Endothelial cell of umbilical vein (primary cell): ENCODE results near the gene ZNF226.

Experiments used
- POLR2A ChIP-seq: IDR thresholded peaks from 2 replicates; pipeline ENCODE4 v1.6.1; 2012; ENCODE audit warnings: low read depth, mild to moderate bottlenecking, control low read depth, low read length
- POLR2AphosphoS5 ChIP-seq: IDR thresholded peaks from 2 replicates; pipeline ENCODE4 v1.6.1; 2012; ENCODE audit warnings: low read depth, mild to moderate bottlenecking, control low read depth, low read length, moderate library complexity; ENCODE audit not compliant: insufficient read depth
- TF ChIP-seq, protein P1 (sequence below), 2 donors: IDR thresholded peaks; 1 replicate in 1 of 2; 2 replicates in 1 of 2; pipeline ENCODE4 v1.5.1; 2011; ENCODE audit warnings: low read length in 2 of 2, mild to moderate bottlenecking in 2 of 2, moderate library complexity in 2 of 2, control low read depth in 1 of 2, inconsistent platforms in 1 of 2, low read depth in 1 of 2; ENCODE audit not compliant: insufficient read depth in 1 of 2; ENCODE audit errors: extremely low read depth in 1 of 2

DNA sequence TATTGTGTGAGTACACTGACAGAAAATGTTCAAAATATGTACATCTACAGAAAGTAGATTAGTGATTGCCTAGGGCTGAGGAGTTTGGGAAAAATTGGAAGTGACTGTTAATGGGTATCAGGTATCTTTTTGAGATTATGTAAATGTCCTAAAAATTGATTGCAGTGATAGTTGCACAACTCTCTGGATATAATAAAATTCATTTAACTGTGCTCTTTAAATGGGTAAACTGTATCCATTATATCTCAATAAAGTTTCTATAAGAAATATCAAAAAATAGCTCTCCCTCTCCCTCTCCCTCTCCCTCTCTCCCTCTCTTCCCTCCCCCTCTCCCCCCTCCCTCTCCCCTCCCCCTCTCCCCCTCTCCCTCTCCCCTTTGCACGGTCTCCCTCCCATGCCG lies 38.1 kb downstream of the ZNF226 start:
- TF ChIP-seq POLR2A, result no peak
- TF ChIP-seq, protein P1, sequence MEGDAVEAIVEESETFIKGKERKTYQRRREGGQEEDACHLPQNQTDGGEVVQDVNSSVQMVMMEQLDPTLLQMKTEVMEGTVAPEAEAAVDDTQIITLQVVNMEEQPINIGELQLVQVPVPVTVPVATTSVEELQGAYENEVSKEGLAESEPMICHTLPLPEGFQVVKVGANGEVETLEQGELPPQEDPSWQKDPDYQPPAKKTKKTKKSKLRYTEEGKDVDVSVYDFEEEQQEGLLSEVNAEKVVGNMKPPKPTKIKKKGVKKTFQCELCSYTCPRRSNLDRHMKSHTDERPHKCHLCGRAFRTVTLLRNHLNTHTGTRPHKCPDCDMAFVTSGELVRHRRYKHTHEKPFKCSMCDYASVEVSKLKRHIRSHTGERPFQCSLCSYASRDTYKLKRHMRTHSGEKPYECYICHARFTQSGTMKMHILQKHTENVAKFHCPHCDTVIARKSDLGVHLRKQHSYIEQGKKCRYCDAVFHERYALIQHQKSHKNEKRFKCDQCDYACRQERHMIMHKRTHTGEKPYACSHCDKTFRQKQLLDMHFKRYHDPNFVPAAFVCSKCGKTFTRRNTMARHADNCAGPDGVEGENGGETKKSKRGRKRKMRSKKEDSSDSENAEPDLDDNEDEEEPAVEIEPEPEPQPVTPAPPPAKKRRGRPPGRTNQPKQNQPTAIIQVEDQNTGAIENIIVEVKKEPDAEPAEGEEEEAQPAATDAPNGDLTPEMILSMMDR (IDR thresholded peaks at IDR 0.05; ENCODE audit: extremely low read depth in 1 of 2, insufficient read depth in 1 of 2, low read depth in 1 of 2, low read length in 2 of 2), result no peak
- no peak for TF ChIP-seq POLR2AphosphoS5
